Effector memory CD8-positive, alpha-beta T cell (primary cell): ENCODE data around the gene STUB1.
A peak's percentile ranks its signal among the peaks of the same experiment; 100 is the strongest.

ENCODE experiments used
- ATAC-seq: fragments of 150-1000 bp; cut with Tn5 transposase; replicated peaks from 2 replicates; pipeline ENCODE4 v1.10.0; 2021; ENCODE audit warnings: mild to moderate bottlenecking, moderate library complexity
- DNase-seq, 3 experiments: peaks; one replicate each; pipeline ENCODE4 v3.0.0; 2021
- H3K27ac Mint-ChIP-seq, 2 donors: one replicate each; pipeline ENCODE4 v1.8.0; 2022; ENCODE audit warnings: mild to moderate bottlenecking in 2 of 2, mixed read lengths in 2 of 2, moderate library complexity in 2 of 2
- H3K27me3 Mint-ChIP-seq, 2 donors: one replicate each; pipeline ENCODE4 v1.8.0; 2022; ENCODE audit warnings: mixed read lengths in 2 of 2
- H3K36me3 Mint-ChIP-seq: one replicate; pipeline ENCODE4 v1.8.0; 2022; ENCODE audit warnings: mild to moderate bottlenecking, moderate library complexity, mixed read lengths; ENCODE audit not compliant: insufficient read depth
- H3K4me1 Mint-ChIP-seq, 2 donors: one replicate each; pipeline ENCODE4 v1.8.0; 2022; ENCODE audit warnings: low read depth in 2 of 2, mixed read lengths in 2 of 2
- H3K4me3 Mint-ChIP-seq, 2 donors: one replicate each; pipeline ENCODE4 v1.8.0; 2022; ENCODE audit warnings: mild to moderate bottlenecking in 2 of 2, mixed read lengths in 2 of 2, moderate library complexity in 2 of 2
- H3K9me3 Mint-ChIP-seq, 2 donors: one replicate each; pipeline ENCODE4 v1.8.0; 2022; ENCODE audit warnings: mixed read lengths in 2 of 2
- total RNA-seq, 9 experiments: gene quantifications; one replicate each; lab custom pipeline; 2026; lab: John Stamatoyannopoulos, UW

Gene STUB1
- 37.6 to 81.2 (median 68.6) reads per million in 9 experiments for total RNA-seq

- H3K4me3 Mint-ChIP-seq: peak within 1 kb of the TSS; percentile 75 to 78
- peaks cover 10 to 35% of the 10 kb centered on the region in 2 donors for H3K4me1 Mint-ChIP-seq
- H3K36me3 Mint-ChIP-seq: peaks cover 35% of the 10 kb centered on the region
- peak within 1 kb of the TSS; percentile 44 to 62 for H3K27ac Mint-ChIP-seq
- ATAC-seq (peak; percentile 48), DNase-seq (peak; percentile 70 to 76 (median 76))
- H3K27me3 Mint-ChIP-seq: peaks cover 0 to 3% of the 10 kb centered on the region in 2 donors
- H3K9me3 Mint-ChIP-seq: no peaks in the 10 kb centered on the region
These were observed at the start of gene STUB1 for GRCh38 chr16:679814-680624. Gene STUB1 (plus strand): TSS chr16:680410. CDS start chr16:680526, 116 bp downstream.

GRCh38 chr16:630815-631405 is 49.3 kb upstream of the STUB1 start, which contains the start of gene WFIKKN1:
Gene WFIKKN1 (plus strand): TSS chr16:630985. CDS start chr16:631254, 269 bp downstream.
- Mint-ChIP-seq H3K36me3 (no peaks in the 10 kb centered on the region), H3K27ac (no peak within 1 kb of the TSS), H3K9me3 (no peaks in the 10 kb centered on the region), H3K27me3 (no peaks in the 10 kb centered on the region), H3K4me3 (no peak within 1 kb of the TSS), H3K4me1 (peaks cover 3 to 6% of the 10 kb centered on the region in 2 donors)
- no peak for ATAC-seq
- no peak for DNase-seq

GRCh38 chr16:631808-632358 is 48.3 kb upstream of the STUB1 start:
- H3K9me3 Mint-ChIP-seq: peaks cover 0 to 2% of the 10 kb centered on the region in 2 donors
- peaks cover 7 to 9% of the 10 kb centered on the region in 2 donors for H3K4me1 Mint-ChIP-seq
- peaks cover 0 to 6% of the 10 kb centered on the region in 2 donors for H3K27me3 Mint-ChIP-seq
- no peak overlapping the region for H3K27ac Mint-ChIP-seq
- H3K36me3 Mint-ChIP-seq: peaks cover 9% of the 10 kb centered on the region
- no peak overlapping the region for H3K4me3 Mint-ChIP-seq
- ATAC-seq (no peak), DNase-seq (no peak)

- H3K27me3 Mint-ChIP-seq: peaks cover 0 to 6% of the 10 kb centered on the region in 2 donors
- peaks cover 7 to 10% of the 10 kb centered on the region in 2 donors for H3K4me1 Mint-ChIP-seq
- ATAC-seq (no peak), DNase-seq (no peak)
- H3K9me3 Mint-ChIP-seq: peaks cover 0 to 2% of the 10 kb centered on the region in 2 donors
- no peak overlapping the region for H3K4me3 Mint-ChIP-seq
- peaks cover 17% of the 10 kb centered on the region for H3K36me3 Mint-ChIP-seq
- no peak overlapping the region for H3K27ac Mint-ChIP-seq
These were observed 47.5 kb upstream of the STUB1 start for GRCh38 chr16:632486-633335.

- Mint-ChIP-seq H3K4me1 (peaks cover 7 to 11% of the 10 kb centered on the region in 2 donors), H3K27me3 (peaks cover 0 to 6% of the 10 kb centered on the region in 2 donors), H3K36me3 (peaks cover 20% of the 10 kb centered on the region), H3K9me3 (peaks cover 0 to 2% of the 10 kb centered on the region in 2 donors), H3K27ac (no peak overlapping the region), H3K4me3 (no peak overlapping the region)
- ATAC-seq: no peak
- no peak for DNase-seq
These were observed 46.7 kb upstream of the STUB1 start for GRCh38 chr16:633336-634050.

GRCh38 chr16:634051-634670 is 46.0 kb upstream of the STUB1 start:
- H3K9me3 Mint-ChIP-seq: peaks cover 0 to 2% of the 10 kb centered on the region in 2 donors
- peak overlapping the region; percentile 69 to 76 for H3K4me3 Mint-ChIP-seq
- H3K27ac Mint-ChIP-seq: no peak overlapping the region
- H3K36me3 Mint-ChIP-seq: peaks cover 24% of the 10 kb centered on the region
- ATAC-seq: no peak
- DNase-seq: no peak
- H3K27me3 Mint-ChIP-seq: peaks cover 0 to 6% of the 10 kb centered on the region in 2 donors
- peaks cover 7 to 11% of the 10 kb centered on the region in 2 donors for H3K4me1 Mint-ChIP-seq

- DNase-seq (no peak), ATAC-seq (no peak)
- Mint-ChIP-seq H3K4me3 (peak overlapping the region; percentile 69 to 76), H3K36me3 (peaks cover 24% of the 10 kb centered on the region), H3K27ac (no peak overlapping the region), H3K4me1 (peaks cover 7 to 9% of the 10 kb centered on the region in 2 donors), H3K27me3 (peaks cover 0 to 6% of the 10 kb centered on the region in 2 donors), H3K9me3 (peaks cover 0 to 2% of the 10 kb centered on the region in 2 donors)
These were observed 45.2 kb upstream of the STUB1 start for GRCh38 chr16:634996-635395.

GRCh38 chr16:635573-636205 is 44.5 kb upstream of the STUB1 start:
- peak in 1 of 3 experiments; percentile 15 for DNase-seq
- Mint-ChIP-seq H3K4me1 (peaks cover 7 to 9% of the 10 kb centered on the region in 2 donors), H3K9me3 (peaks cover 0 to 2% of the 10 kb centered on the region in 2 donors), H3K4me3 (peak overlapping the region; percentile 98 to 99), H3K27me3 (peaks cover 0 to 6% of the 10 kb centered on the region in 2 donors), H3K36me3 (peaks cover 24% of the 10 kb centered on the region), H3K27ac (peak overlapping the region; percentile 100)
- ATAC-seq: peak; percentile 0

- peaks cover 24% of the 10 kb centered on the region for H3K36me3 Mint-ChIP-seq
- DNase-seq (peak; percentile 89 to 94 (median 90)), ATAC-seq (peak; percentile 86)
- peak within 1 kb of the TSS; percentile 100 for H3K27ac Mint-ChIP-seq
- H3K4me1 Mint-ChIP-seq: peaks cover 7 to 9% of the 10 kb centered on the region in 2 donors
- H3K4me3 Mint-ChIP-seq: peak within 1 kb of the TSS; percentile 98 to 99
- H3K27me3 Mint-ChIP-seq: peaks cover 0 to 6% of the 10 kb centered on the region in 2 donors
- peaks cover 0 to 2% of the 10 kb centered on the region in 2 donors for H3K9me3 Mint-ChIP-seq
These were observed 43.8 kb upstream of the STUB1 start, which contains the start of gene METTL26 for GRCh38 chr16:636206-637080. Gene METTL26 (minus strand): TSS chr16:636305. CDS start chr16:636290, 15 bp downstream.

GRCh38 chr16:637081-638018 is 42.9 kb upstream of the STUB1 start:
- Mint-ChIP-seq H3K27me3 (peaks cover 0 to 6% of the 10 kb centered on the region in 2 donors), H3K4me3 (peak overlapping the region; percentile 98 to 99), H3K9me3 (peaks cover 0 to 2% of the 10 kb centered on the region in 2 donors), H3K27ac (peak overlapping the region; percentile 100), H3K36me3 (peaks cover 24% of the 10 kb centered on the region), H3K4me1 (peaks cover 7 to 9% of the 10 kb centered on the region in 2 donors)
- no peak for DNase-seq
- peak; percentile 55 for ATAC-seq
